ENCODE measurements around the gene ZNF771.

Gene ZNF771

GRCh38 chr16:30398661-30399434 lies 8.6 kb upstream of the ZNF771 start:
- no peak for DNase-seq (ENCODE audit: low spot score)

- no peak for DNase-seq (ENCODE audit: low spot score)
Measured at GRCh38 chr16:30399435-30400186, 7.8 kb upstream of the ZNF771 start.

GRCh38 chr16:30401768-30402425 lies 5.5 kb upstream of the ZNF771 start:
- no peak for DNase-seq (ENCODE audit: low spot score)

- no peak for DNase-seq (ENCODE audit: low spot score)
Measured at GRCh38 chr16:30406795-30407101, 658 bp upstream of the ZNF771 start.

- peak; percentile 62 for DNase-seq (ENCODE audit: low spot score)
Measured at GRCh38 chr16:30407804-30408534, 563 bp downstream of the ZNF771 start.

GRCh38 chr16:30409125-30410060 lies 2.0 kb downstream of the ZNF771 start:
- DNase-seq (ENCODE audit: low spot score): peak; percentile 92

- DNase-seq (ENCODE audit: low spot score): no peak
Measured at GRCh38 chr16:30413112-30413806, 5.9 kb downstream of the ZNF771 start.

GRCh38 chr16:30414159-30414558 lies 6.8 kb downstream of the ZNF771 start:
- no peak for DNase-seq (ENCODE audit: low spot score)

- no peak for DNase-seq (ENCODE audit: low spot score)
Measured at GRCh38 chr16:30416047-30416603, 8.7 kb downstream of the ZNF771 start.

GRCh38 chr16:30416624-30417528 lies 9.5 kb downstream of the ZNF771 start:
- no peak for DNase-seq (ENCODE audit: low spot score)

GRCh38 chr16:30417529-30418349 lies 10.3 kb downstream of the ZNF771 start:
- DNase-seq (ENCODE audit: low spot score): peak; percentile 89

GRCh38 chr16:30418350-30419181 lies 11.2 kb downstream of the ZNF771 start:
- no peak for DNase-seq (ENCODE audit: low spot score)

- no peak for DNase-seq (ENCODE audit: low spot score)
Measured at GRCh38 chr16:30421010-30421409, 13.6 kb downstream of the ZNF771 start.

- no peak for DNase-seq (ENCODE audit: low spot score)
Measured at GRCh38 chr16:30428055-30428454, 20.6 kb downstream of the ZNF771 start.

- no peak for DNase-seq (ENCODE audit: low spot score)
Measured at GRCh38 chr16:30429418-30429677, 21.9 kb downstream of the ZNF771 start.

- peak; percentile 97 for DNase-seq (ENCODE audit: low spot score)
Measured at GRCh38 chr16:30429678-30430427, 22.4 kb downstream of the ZNF771 start, which contains the start of gene DCTPP1. Gene DCTPP1, minus strand, starts transcription at chr16:30430030. Its CDS starts 50 bp downstream, at chr16:30429980.

Measured in AG08395 (cell line).